Measurements from ENCODE around the gene HES1.

The HES1 gene

GRCh38 chr3:194102436-194102835, 33.5 kb upstream of the HES1 start:
- no peak for DNase-seq (ENCODE audit: low spot score)

- no peak for DNase-seq (ENCODE audit: low spot score)
These were observed 32.4 kb upstream of the HES1 start for GRCh38 chr3:194103505-194103904.

- no peak for DNase-seq (ENCODE audit: low spot score)
These were observed 31.8 kb upstream of the HES1 start for GRCh38 chr3:194103983-194104751.

GRCh38 chr3:194105292-194105691, 30.7 kb upstream of the HES1 start:
- DNase-seq (ENCODE audit: low spot score) = no peak

- no peak for DNase-seq (ENCODE audit: low spot score)
These were observed 28.8 kb upstream of the HES1 start for GRCh38 chr3:194107107-194107506.

GRCh38 chr3:194109192-194109863, 26.6 kb upstream of the HES1 start:
- no peak for DNase-seq (ENCODE audit: low spot score)

GRCh38 chr3:194110483-194110882, 25.5 kb upstream of the HES1 start:
- no peak for DNase-seq (ENCODE audit: low spot score)

GRCh38 chr3:194111336-194111735, 24.6 kb upstream of the HES1 start:
- DNase-seq (ENCODE audit: low spot score) = no peak

- no peak for DNase-seq (ENCODE audit: low spot score)
These were observed 23.5 kb upstream of the HES1 start for GRCh38 chr3:194112120-194113106.

- DNase-seq (ENCODE audit: low spot score) = no peak
These were observed 21.8 kb upstream of the HES1 start for GRCh38 chr3:194114123-194114522.

GRCh38 chr3:194117104-194117845, 18.7 kb upstream of the HES1 start:
- DNase-seq (ENCODE audit: low spot score) = no peak

GRCh38 chr3:194118920-194119319, 17.0 kb upstream of the HES1 start:
- no peak for DNase-seq (ENCODE audit: low spot score)

GRCh38 chr3:194119831-194120590, 15.9 kb upstream of the HES1 start:
- DNase-seq (ENCODE audit: low spot score) = no peak

GRCh38 chr3:194120789-194121770, 14.9 kb upstream of the HES1 start:
- DNase-seq (ENCODE audit: low spot score) = no peak

- no peak for DNase-seq (ENCODE audit: low spot score)
These were observed 13.9 kb upstream of the HES1 start for GRCh38 chr3:194121891-194122631.

GRCh38 chr3:194123726-194124125, 12.2 kb upstream of the HES1 start:
- no peak for DNase-seq (ENCODE audit: low spot score)

GRCh38 chr3:194124193-194124592, 11.8 kb upstream of the HES1 start:
- DNase-seq (ENCODE audit: low spot score) = no peak

GRCh38 chr3:194125442-194125841, 10.5 kb upstream of the HES1 start:
- no peak for DNase-seq (ENCODE audit: low spot score)

GRCh38 chr3:194126790-194127189, 9.2 kb upstream of the HES1 start:
- no peak for DNase-seq (ENCODE audit: low spot score)
